Activated T-cell treated with anti-CD3 and anti-CD28 coated beads, Interleukin-2, amount 50 U/mL, for 72 hours (primary cell): Measurements from ENCODE around the gene AKT1S1. TPM values are rescaled to one million over a fixed set of nuclear protein-coding genes. Genes with fewer than 3 reads are reported as not detected.

Experiments
- ATAC-seq, 2 donors: fragments of 150-1000 bp; cut with Tn5 transposase; replicated peaks in 1 of 2; 2 replicates each; pipeline ENCODE4 v1.10.0; 2021; ENCODE audit warnings: moderate library complexity in 2 of 2, mild to moderate bottlenecking in 1 of 2
- DNase-seq, 2 donors: peaks; one replicate each; pipeline ENCODE4 v3.0.0; 2021 to 2022; ENCODE audit warnings: mixed read lengths in 1 of 2
- H3K27ac Mint-ChIP-seq: one replicate; pipeline ENCODE4 v1.8.0; 2022; ENCODE audit warnings: mild to moderate bottlenecking, moderate library complexity, mixed read lengths
- H3K27me3 Mint-ChIP-seq: one replicate; pipeline ENCODE4 v1.8.0; 2022; ENCODE audit warnings: low read depth, mixed read lengths
- H3K36me3 Mint-ChIP-seq, 2 donors: one replicate each; pipeline ENCODE4 v1.8.0; 2022; ENCODE audit warnings: mixed read lengths in 2 of 2, mild to moderate bottlenecking in 1 of 2; ENCODE audit not compliant: insufficient read depth in 2 of 2
- H3K4me1 Mint-ChIP-seq: one replicate; pipeline ENCODE4 v1.8.0; 2022; ENCODE audit warnings: low read depth, mixed read lengths
- H3K4me3 Mint-ChIP-seq, 2 donors: one replicate each; pipeline ENCODE4 v1.8.0; 2022; ENCODE audit warnings: mild to moderate bottlenecking in 2 of 2, mixed read lengths in 2 of 2, moderate library complexity in 2 of 2
- H3K9me3 Mint-ChIP-seq, 2 donors: one replicate each; pipeline ENCODE4 v1.8.0; 2022; ENCODE audit warnings: mixed read lengths in 2 of 2
- total RNA-seq, 2 donors: library from RNA; stranded (reverse); gene quantifications; one replicate each; pipeline ENCODE4 v1.2.3, GENCODE V29; 2022

Gene AKT1S1
- total RNA-seq, 2 donors from 2014 or later, result 30.5 to 36.6 TPM

DNA sequence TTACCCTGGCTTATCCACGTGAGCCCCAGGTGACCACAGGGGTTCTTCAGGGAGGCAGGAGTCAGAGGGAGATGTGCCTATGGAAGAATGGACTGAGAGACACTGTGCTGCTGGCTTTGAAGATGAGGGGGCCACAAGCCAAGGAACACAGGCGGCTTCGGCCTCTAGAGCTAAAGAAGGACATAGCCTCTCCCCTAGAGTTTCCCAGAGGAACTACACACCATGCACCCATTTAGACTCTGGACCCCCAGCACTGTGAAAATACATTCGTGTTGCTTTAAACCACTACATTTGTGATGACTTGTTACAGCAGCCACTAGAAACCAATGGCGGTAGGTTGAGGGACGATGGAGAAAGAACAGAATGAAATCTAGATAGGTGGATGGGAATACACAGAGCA, 38.1 kb upstream of the AKT1S1 start:
- Mint-ChIP-seq H3K4me1 (peaks cover 69% of the 10 kb centered on the region), H3K9me3 (no peaks in the 10 kb centered on the region), H3K4me3 (no peak overlapping the region), H3K36me3 (peaks cover 18 to 57% of the 10 kb centered on the region in 2 donors), H3K27me3 (no peaks in the 10 kb centered on the region), H3K27ac (peak overlapping the region; percentile 58)
- ATAC-seq (no peak), DNase-seq (no peak)

- ATAC-seq (no peak), DNase-seq (no peak)
- Mint-ChIP-seq H3K9me3 (no peaks in the 10 kb centered on the region), H3K4me3 (no peak overlapping the region), H3K4me1 (peaks cover 58% of the 10 kb centered on the region), H3K36me3 (peaks cover 18 to 51% of the 10 kb centered on the region in 2 donors), H3K27me3 (no peaks in the 10 kb centered on the region), H3K27ac (peak overlapping the region; percentile 13)
These were observed 36.6 kb upstream of the AKT1S1 start for GRCh38 chr19:49913720-49914119.

- Mint-ChIP-seq H3K4me1 (peaks cover 64% of the 10 kb centered on the region), H3K9me3 (no peaks in the 10 kb centered on the region), H3K27me3 (no peaks in the 10 kb centered on the region), H3K4me3 (peak overlapping the region in 1 of 2 donors; percentile 19), H3K27ac (peak overlapping the region; percentile 90), H3K36me3 (peaks cover 18 to 51% of the 10 kb centered on the region in 2 donors)
- no peak for DNase-seq
- peak in 1 of 2 donors; percentile 17 for ATAC-seq
These were observed 36.0 kb upstream of the AKT1S1 start for GRCh38 chr19:49912965-49913685.

- Mint-ChIP-seq H3K27me3 (no peaks in the 10 kb centered on the region), H3K27ac (peak overlapping the region; percentile 83), H3K4me1 (peaks cover 75% of the 10 kb centered on the region), H3K36me3 (peaks cover 17 to 48% of the 10 kb centered on the region in 2 donors), H3K9me3 (no peaks in the 10 kb centered on the region), H3K4me3 (peak overlapping the region; percentile 66 to 70)
- DNase-seq (peak in 1 of 2 donors; percentile 52), ATAC-seq (peak; percentile 80 to 84)
These were observed 34.4 kb upstream of the AKT1S1 start for GRCh38 chr19:49911381-49912145.

- no peak overlapping the region for H3K27ac Mint-ChIP-seq
- no peaks in the 10 kb centered on the region for H3K27me3 Mint-ChIP-seq
- H3K36me3 Mint-ChIP-seq, result peaks cover 14 to 44% of the 10 kb centered on the region in 2 donors
- ATAC-seq, result no peak
- no peaks in the 10 kb centered on the region for H3K9me3 Mint-ChIP-seq
- peaks cover 75% of the 10 kb centered on the region for H3K4me1 Mint-ChIP-seq
- no peak overlapping the region for H3K4me3 Mint-ChIP-seq
- no peak for DNase-seq
These were observed 33.0 kb upstream of the AKT1S1 start for GRCh38 chr19:49910179-49910578.

GRCh38 chr19:49908480-49909420, 31.6 kb upstream of the AKT1S1 start:
- Mint-ChIP-seq H3K27me3 (no peaks in the 10 kb centered on the region), H3K36me3 (peaks cover 8 to 35% of the 10 kb centered on the region in 2 donors)

DNA sequence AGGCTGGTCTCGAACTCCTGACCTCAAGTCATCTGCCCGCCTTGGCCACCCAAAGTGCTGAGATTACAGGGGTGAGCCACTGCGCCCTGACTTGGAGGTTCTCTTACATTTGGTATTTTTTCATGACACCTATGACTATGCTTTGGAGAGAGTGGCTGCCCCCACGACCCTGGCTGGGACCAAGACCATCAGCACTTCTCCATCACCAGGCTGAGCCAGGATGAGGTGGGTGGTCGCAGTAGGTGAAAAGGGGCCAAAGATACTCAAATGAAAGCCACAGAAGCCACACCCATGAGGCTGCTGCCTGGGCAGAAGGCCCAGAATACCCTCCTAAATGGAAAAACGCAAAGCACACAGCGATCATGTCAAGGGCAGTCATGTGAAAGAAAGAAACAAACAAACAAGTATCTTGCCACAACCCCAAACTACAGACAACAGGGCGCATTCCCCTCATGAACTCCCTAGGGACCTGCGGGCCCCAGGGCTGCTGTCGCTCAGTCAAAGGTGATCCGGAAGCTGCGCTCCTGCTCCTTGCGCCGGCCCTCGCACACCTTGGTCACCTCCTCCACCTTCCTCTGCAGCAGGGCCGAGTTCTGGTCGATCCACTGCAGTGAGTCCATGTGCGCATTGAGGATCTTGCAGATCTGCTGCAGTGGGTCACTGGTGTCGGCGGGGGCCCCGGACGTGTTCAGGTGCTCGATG, 30.7 kb upstream of the AKT1S1 start:
- Mint-ChIP-seq H3K9me3 (no peaks in the 10 kb centered on the region), H3K4me3 (no peak overlapping the region), H3K36me3 (peaks cover 5 to 28% of the 10 kb centered on the region in 2 donors), H3K4me1 (peaks cover 73% of the 10 kb centered on the region), H3K27ac (no peak overlapping the region), H3K27me3 (no peaks in the 10 kb centered on the region)
- ATAC-seq (no peak), DNase-seq (no peak)

More at GRCh38 chr19:49908480-49909420, 31.6 kb upstream of the AKT1S1 start:
- Mint-ChIP-seq H3K4me3 (no peak overlapping the region), H3K9me3 (no peaks in the 10 kb centered on the region), H3K27ac (peak overlapping the region; percentile 44), H3K4me1 (peaks cover 73% of the 10 kb centered on the region)
- DNase-seq (no peak), ATAC-seq (no peak)

- no peak overlapping the region for H3K4me3 Mint-ChIP-seq
These were observed 29.9 kb upstream of the AKT1S1 start for GRCh38 chr19:49906879-49907564.

GRCh38 chr19:49904136-49904535, 27.0 kb upstream of the AKT1S1 start:
- Mint-ChIP-seq H3K4me1 (peaks cover 73% of the 10 kb centered on the region), H3K27ac (no peak overlapping the region), H3K27me3 (no peaks in the 10 kb centered on the region), H3K36me3 (peaks cover 5 to 15% of the 10 kb centered on the region in 2 donors), H3K4me3 (peak overlapping the region in 1 of 2 donors; percentile 49), H3K9me3 (no peaks in the 10 kb centered on the region)
- ATAC-seq (no peak), DNase-seq (no peak)

More at GRCh38 chr19:49906879-49907564, 29.9 kb upstream of the AKT1S1 start:
- Mint-ChIP-seq H3K27ac (peak overlapping the region; percentile 29), H3K36me3 (peaks cover 5 to 24% of the 10 kb centered on the region in 2 donors), H3K9me3 (no peaks in the 10 kb centered on the region), H3K4me1 (peaks cover 71% of the 10 kb centered on the region), H3K27me3 (no peaks in the 10 kb centered on the region)
- no peak for DNase-seq
- no peak for ATAC-seq

- Mint-ChIP-seq H3K4me1 (peaks cover 79% of the 10 kb centered on the region), H3K36me3 (peaks cover 2 to 9% of the 10 kb centered on the region in 2 donors), H3K27me3 (no peaks in the 10 kb centered on the region), H3K9me3 (no peaks in the 10 kb centered on the region), H3K4me3 (peak within 1 kb of the TSS; percentile 81 to 87), H3K27ac (peak within 1 kb of the TSS; percentile 80)
- peak; percentile 71 to 74 for DNase-seq
- peak; percentile 55 to 63 for ATAC-seq
These were observed 19.9 kb upstream of the AKT1S1 start, which contains the start of gene IL4I1 for GRCh38 chr19:49896863-49897621. Gene IL4I1 (minus strand): TSS chr19:49896887. CDS start chr19:49896160, 727 bp downstream.
